ENCODE measurements around the gene IGFLR1.
"Not testable (repeated sequence)": the region's sequence is repeated elsewhere in the genome, so short reads cannot be mapped to it uniquely, and the experiment has no call there.

The IGFLR1 gene

DNA sequence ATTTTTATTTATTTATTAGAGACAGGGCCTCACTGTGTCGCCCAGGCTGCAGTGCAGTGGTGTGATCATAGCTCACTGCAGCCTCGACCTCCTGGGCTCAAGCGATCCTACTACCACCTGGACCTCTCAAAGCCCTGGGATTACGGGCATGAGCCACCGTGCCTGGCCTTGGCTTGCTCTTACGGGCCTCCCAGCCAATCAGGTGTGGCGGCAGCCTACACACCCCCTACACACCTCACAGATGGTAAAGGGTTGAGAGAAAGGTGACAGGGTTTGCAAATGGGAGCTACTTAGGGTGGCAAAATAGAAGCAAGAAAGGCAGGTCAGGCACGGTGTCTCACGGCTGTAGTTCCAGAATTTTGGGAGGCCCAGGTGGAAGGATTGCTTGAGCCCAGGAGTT lies 38.9 kb downstream of the IGFLR1 start:
- DNase-seq, result no peak

DNA sequence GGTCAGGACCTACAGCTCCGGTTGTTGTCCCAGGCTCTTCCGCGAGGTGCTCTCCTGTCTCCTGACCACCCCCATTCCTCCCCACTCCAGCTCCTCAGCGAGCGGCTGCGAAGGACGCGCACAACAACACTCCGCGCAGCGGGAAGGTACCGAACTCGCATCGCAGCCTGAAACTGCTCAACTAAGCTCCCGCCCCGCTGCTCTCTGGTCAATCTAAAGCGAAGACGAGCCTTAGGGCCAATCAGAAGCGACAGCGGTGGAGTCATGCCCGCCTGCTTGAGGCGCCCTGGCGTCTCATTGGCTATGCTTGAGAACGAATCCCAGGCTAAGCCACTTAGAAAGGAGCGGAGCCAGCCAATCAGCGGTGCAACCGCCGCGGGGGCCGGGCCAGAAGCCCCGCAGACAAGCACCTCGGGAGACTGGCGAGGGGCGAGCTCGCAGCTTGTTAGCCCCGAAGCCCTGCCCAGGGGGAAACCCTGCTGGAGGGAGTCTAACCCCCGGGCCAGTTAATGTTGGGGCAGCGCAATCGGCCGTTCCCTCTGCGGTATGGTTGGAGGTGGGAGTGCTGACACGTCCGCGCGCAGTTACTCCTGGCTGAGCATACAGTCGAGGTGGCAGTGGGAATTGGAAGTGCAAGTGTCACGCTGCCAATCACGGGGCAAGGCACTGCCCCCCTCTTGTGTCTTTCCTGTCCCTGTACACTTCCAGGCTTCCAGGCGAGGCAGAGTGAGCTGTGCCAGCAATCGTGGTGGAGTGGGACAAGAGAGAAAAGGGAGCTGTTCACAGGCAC lies 39.8 kb downstream of the IGFLR1 start:
- DNase-seq, result peak; percentile 97

DNA sequence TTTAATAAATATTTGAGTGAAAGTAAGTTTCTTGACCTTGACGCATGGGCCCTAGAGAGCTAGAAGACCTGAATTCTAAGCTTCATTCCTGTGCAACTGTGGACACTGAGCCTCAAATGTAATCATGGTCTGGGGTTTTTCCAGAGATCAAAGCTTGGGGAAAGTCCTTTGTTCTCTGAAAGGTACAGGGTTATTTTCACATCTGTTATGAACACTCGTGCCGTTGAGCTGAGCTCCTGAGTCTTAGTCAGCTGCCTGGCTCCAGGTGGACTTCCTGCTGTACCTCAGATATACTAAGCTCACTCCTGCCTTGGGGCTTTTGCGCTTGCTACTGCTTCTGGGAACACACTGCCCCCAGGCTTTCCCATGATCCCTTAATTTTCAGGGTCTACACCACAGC lies 45.4 kb downstream of the IGFLR1 start:
- DNase-seq, result no peak

DNA sequence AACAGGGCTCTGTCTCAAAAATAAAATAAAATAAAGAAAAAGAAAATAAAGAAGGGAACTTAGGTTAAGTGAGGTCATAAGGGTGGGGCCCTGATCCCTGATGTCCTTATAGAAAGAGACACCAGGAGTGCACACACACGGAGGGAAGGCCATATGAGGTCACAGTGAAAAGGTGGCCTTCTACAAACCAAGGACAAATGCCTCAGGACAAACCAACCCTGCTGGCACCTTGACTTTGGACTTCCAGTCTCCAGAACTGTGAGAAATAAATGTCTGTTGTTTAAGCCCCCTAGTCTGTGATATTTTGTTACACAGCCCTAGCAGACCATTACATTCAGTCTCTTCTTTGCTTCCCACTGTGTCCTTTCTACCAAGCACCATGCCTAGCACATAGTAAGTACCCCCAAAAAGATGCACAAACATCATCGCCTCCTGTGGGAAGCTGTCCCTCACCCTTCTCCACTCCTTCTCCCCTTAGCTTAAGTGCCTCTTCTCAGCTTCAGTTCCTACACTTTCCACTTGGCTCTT lies 46.3 kb downstream of the IGFLR1 start:
- no peak for DNase-seq

DNA sequence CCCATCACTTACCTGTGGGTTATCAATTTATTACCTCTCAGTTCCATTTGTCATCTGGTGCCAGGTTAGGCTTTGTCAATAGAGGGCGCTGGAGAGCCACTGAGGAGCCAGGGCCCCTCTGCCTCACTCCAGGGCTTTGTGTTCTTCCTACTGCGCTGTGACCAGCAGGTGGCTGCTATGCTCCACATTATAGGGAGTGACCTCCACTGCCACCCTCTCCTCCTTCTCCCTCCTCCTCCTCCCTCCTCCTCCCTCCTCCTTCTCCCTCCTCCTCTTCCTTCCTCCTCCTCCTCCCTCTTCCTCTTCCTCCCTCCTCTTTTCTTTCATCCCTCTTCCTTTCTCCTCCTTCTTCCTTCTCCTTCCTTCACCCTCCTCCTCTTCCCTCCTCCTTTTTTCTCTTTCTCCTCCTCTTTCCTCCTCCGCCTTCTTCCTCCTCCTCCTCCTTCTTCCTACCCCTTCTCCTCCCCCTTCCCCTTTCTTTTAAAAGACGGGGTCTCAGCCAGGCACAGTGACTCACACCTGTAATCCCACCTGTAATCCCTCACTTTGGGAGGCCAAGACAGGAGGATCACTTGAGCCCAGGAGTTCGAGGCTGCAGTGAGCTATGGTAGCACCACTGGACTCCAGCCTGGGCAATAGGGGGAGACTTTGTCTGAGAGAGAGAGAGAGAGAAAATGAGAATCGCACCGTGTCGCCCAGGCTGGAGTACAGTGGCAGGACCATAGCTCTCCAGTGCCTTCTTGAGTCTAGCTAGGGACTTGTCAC lies 48.2 kb downstream of the IGFLR1 start:
- DNase-seq, result peak; percentile 69

DNA sequence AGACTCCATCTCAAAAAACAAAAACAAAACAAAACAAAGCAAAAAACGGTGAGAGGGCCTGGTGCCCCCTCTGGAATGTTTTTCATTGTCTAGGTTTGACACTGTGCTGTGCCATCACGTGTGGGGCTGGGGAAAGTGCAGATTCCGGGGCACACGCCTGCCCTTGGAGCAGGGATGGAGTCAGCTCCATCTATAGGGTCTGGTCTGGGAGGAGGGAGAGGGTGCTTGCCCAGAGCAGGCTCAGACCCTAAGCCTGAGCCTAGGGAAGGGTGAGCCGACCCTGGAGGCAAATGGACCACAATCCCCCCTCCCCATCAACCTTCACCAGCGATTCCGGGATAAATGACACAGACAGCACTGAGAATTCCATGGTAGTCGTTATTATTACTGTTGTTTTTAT lies 48.8 kb downstream of the IGFLR1 start:
- DNase-seq, result no peak

DNA sequence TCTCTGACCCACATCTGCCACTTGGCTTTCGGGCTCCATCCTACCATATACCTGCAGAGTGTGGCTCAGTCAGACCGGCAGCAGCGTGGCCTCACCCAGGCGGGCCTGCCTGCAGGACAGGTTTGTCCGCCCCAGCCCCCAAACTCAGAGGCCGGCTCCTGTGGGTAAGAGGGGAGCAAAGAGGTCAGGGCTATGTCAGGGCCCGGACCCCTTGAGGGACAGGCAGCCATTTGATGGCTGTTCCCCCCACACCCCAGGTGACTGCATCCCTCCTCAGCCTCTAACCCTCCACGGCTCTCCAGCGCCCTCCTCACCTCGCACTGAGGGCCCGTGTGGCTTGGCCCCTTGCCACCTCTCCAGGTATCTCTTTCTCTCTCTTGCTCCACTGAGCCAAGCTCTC lies 50.2 kb downstream of the IGFLR1 start:
- DNase-seq, result no peak

DNA sequence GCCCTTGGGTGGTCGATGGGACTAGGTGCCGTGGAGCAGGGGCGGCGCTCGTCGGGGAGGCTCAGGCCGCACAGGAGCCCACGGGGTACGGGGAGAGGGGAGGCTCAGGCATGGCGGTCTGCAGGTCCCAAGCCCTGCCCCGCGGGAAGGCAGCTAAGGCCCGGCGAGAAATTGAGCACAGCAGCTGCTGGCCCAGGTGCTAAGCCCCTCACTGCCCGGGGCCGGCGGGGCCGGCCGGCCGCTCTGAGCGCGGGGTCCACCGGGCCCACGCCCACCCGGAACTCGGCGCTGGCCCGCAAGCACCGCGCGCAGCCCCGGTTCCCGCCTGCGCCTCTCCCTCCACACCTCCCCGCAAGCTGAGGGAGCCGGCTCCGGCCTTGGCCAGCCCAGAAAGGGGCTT lies 51.1 kb downstream of the IGFLR1 start:
- not testable (repeated sequence) for DNase-seq

DNA sequence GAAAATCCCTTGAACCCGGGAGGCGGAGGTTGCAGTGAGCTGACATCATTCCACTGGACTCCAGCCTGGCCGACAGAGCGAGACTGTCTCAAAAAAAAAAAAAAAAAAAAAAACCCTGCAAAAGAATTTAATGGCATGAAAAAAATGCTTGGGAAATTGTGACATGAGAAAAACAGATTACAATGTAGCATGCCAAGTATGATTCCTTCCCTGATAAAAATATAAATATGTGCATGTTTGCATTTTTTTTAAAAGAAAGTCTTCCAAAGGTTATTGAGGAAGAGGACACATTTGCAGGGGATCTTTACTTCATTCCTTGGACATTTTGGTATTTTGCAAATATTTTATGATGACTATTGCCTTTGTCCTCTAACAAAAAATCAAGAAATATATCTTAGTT lies 52.4 kb downstream of the IGFLR1 start:
- no peak for DNase-seq
